TTC549 (cell line): ENCODE measurements around the gene ATRAID.

Experiments used
- FAIRE-seq: peaks from 2 replicates; lab custom pipeline; 2012; peaks lifted over from hg19 to GRCh38; lab: Jason Lieb, UNC

ATRAID gene

GRCh38 chr2:27220091-27220490, 8.2 kb downstream of the ATRAID start:
- FAIRE-seq: no peak

GRCh38 chr2:27221166-27221565, 9.3 kb downstream of the ATRAID start:
- FAIRE-seq: no peak

- FAIRE-seq: no peak
Measured at GRCh38 chr2:27222407-27222806, 10.6 kb downstream of the ATRAID start.

GRCh38 chr2:27223416-27223815, 11.6 kb downstream of the ATRAID start:
- FAIRE-seq: no peak

GRCh38 chr2:27225526-27225925, 13.7 kb downstream of the ATRAID start:
- FAIRE-seq: no peak

GRCh38 chr2:27227501-27227900, 15.7 kb downstream of the ATRAID start:
- no peak for FAIRE-seq

GRCh38 chr2:27231921-27232320, 20.1 kb downstream of the ATRAID start:
- FAIRE-seq: no peak

- FAIRE-seq: no peak
Measured at GRCh38 chr2:27233341-27233740, 21.5 kb downstream of the ATRAID start.

- no peak for FAIRE-seq
Measured at GRCh38 chr2:27236136-27236535, 24.3 kb downstream of the ATRAID start.

GRCh38 chr2:27236626-27237025, 24.8 kb downstream of the ATRAID start:
- no peak for FAIRE-seq

GRCh38 chr2:27237341-27237945, 25.6 kb downstream of the ATRAID start:
- no peak for FAIRE-seq

- no peak for FAIRE-seq
Measured at GRCh38 chr2:27238976-27239375, 27.1 kb downstream of the ATRAID start.

GRCh38 chr2:27240406-27240805, 28.6 kb downstream of the ATRAID start:
- no peak for FAIRE-seq

GRCh38 chr2:27241761-27242613, 30.1 kb downstream of the ATRAID start:
- no peak for FAIRE-seq

GRCh38 chr2:27242614-27242951, 30.7 kb downstream of the ATRAID start:
- FAIRE-seq: no peak

GRCh38 chr2:27243391-27244130, 31.7 kb downstream of the ATRAID start:
- FAIRE-seq: no peak

GRCh38 chr2:27245116-27245515, 33.3 kb downstream of the ATRAID start:
- no peak for FAIRE-seq

- FAIRE-seq: no peak
Measured at GRCh38 chr2:27245626-27246025, 33.8 kb downstream of the ATRAID start.

- no peak for FAIRE-seq
Measured at GRCh38 chr2:27247893-27248292, 36.1 kb downstream of the ATRAID start.

- no peak for FAIRE-seq
Measured at GRCh38 chr2:27249159-27249890, 37.5 kb downstream of the ATRAID start.

- FAIRE-seq: no peak
Measured at GRCh38 chr2:27249891-27250651, 38.2 kb downstream of the ATRAID start.
